Stimulated activated memory B cell treated with anti-CD40 and anti-IgM and Interleukin-4, amounts not matched to agents 10 μg/mL and 1 μg/mL and 100 μg/mL, for 72 hours (primary cell): ENCODE measurements around the gene DUSP6.

Experiments
- ATAC-seq: fragments of 150-1000 bp; cut with Tn5 transposase; 2 replicates; pipeline ENCODE4 v1.10.0; 2021
- H3K27ac Mint-ChIP-seq: one replicate; pipeline ENCODE4 v1.8.0; 2022; ENCODE audit warnings: mild to moderate bottlenecking, mixed read lengths
- H3K27me3 Mint-ChIP-seq: one replicate; pipeline ENCODE4 v1.8.0; 2022; ENCODE audit warnings: mixed read lengths
- H3K36me3 Mint-ChIP-seq: one replicate; pipeline ENCODE4 v1.8.0; 2022; ENCODE audit warnings: mixed read lengths
- H3K4me1 Mint-ChIP-seq: one replicate; pipeline ENCODE4 v1.8.0; 2022; ENCODE audit warnings: mixed read lengths
- H3K4me3 Mint-ChIP-seq: one replicate; pipeline ENCODE4 v1.8.0; 2022; ENCODE audit warnings: mild to moderate bottlenecking, moderate library complexity, mixed read lengths
- H3K9me3 Mint-ChIP-seq: one replicate; pipeline ENCODE4 v1.8.0; 2022; ENCODE audit warnings: mixed read lengths

DUSP6 gene

GRCh38 chr12:89364058-89364457 lies 11.8 kb upstream of the DUSP6 start:
- Mint-ChIP-seq H3K4me3 (no peak overlapping the region), H3K36me3 (no peaks in the 10 kb centered on the region), H3K27ac (no peak overlapping the region), H3K4me1 (no peaks in the 10 kb centered on the region), H3K9me3 (no peaks in the 10 kb centered on the region), H3K27me3 (no peaks in the 10 kb centered on the region)
- ATAC-seq = no peak

GRCh38 chr12:89363582-89363981 lies 11.3 kb upstream of the DUSP6 start:
- Mint-ChIP-seq H3K36me3 (no peaks in the 10 kb centered on the region), H3K4me3 (no peak overlapping the region), H3K9me3 (no peaks in the 10 kb centered on the region), H3K27ac (no peak overlapping the region), H3K27me3 (no peaks in the 10 kb centered on the region), H3K4me1 (no peaks in the 10 kb centered on the region)
- no peak for ATAC-seq

GRCh38 chr12:89363084-89363483 lies 10.8 kb upstream of the DUSP6 start:
- no peak overlapping the region for H3K4me3 Mint-ChIP-seq
- H3K27me3 Mint-ChIP-seq = no peaks in the 10 kb centered on the region
- H3K4me1 Mint-ChIP-seq = no peaks in the 10 kb centered on the region
- no peak overlapping the region for H3K27ac Mint-ChIP-seq
- no peaks in the 10 kb centered on the region for H3K9me3 Mint-ChIP-seq
- no peak for ATAC-seq
- no peaks in the 10 kb centered on the region for H3K36me3 Mint-ChIP-seq

- Mint-ChIP-seq H3K36me3 (no peaks in the 10 kb centered on the region), H3K27me3 (no peaks in the 10 kb centered on the region), H3K4me1 (peaks cover 14% of the 10 kb centered on the region), H3K4me3 (no peak overlapping the region), H3K27ac (no peak overlapping the region), H3K9me3 (no peaks in the 10 kb centered on the region)
- ATAC-seq = no peak
Measured at GRCh38 chr12:89359615-89360014, 7.3 kb upstream of the DUSP6 start.

GRCh38 chr12:89358805-89359204 lies 6.5 kb upstream of the DUSP6 start:
- ATAC-seq = no peak
- H3K4me3 Mint-ChIP-seq = no peak overlapping the region
- H3K36me3 Mint-ChIP-seq = no peaks in the 10 kb centered on the region
- no peak overlapping the region for H3K27ac Mint-ChIP-seq
- H3K9me3 Mint-ChIP-seq = no peaks in the 10 kb centered on the region
- no peaks in the 10 kb centered on the region for H3K27me3 Mint-ChIP-seq
- H3K4me1 Mint-ChIP-seq = peaks cover 20% of the 10 kb centered on the region

GRCh38 chr12:89357297-89357730 lies 5.0 kb upstream of the DUSP6 start:
- ATAC-seq = no peak
- Mint-ChIP-seq H3K27me3 (no peaks in the 10 kb centered on the region), H3K9me3 (no peaks in the 10 kb centered on the region), H3K36me3 (no peaks in the 10 kb centered on the region), H3K4me3 (no peak overlapping the region), H3K4me1 (peaks cover 25% of the 10 kb centered on the region), H3K27ac (no peak overlapping the region)

GRCh38 chr12:89356069-89356665 lies 3.9 kb upstream of the DUSP6 start:
- H3K9me3 Mint-ChIP-seq = no peaks in the 10 kb centered on the region
- H3K4me1 Mint-ChIP-seq = peaks cover 36% of the 10 kb centered on the region
- H3K27ac Mint-ChIP-seq = no peak overlapping the region
- H3K36me3 Mint-ChIP-seq = no peaks in the 10 kb centered on the region
- no peaks in the 10 kb centered on the region for H3K27me3 Mint-ChIP-seq
- no peak overlapping the region for H3K4me3 Mint-ChIP-seq
- no peak for ATAC-seq

- Mint-ChIP-seq H3K27ac (peak overlapping the region; percentile 88), H3K27me3 (no peaks in the 10 kb centered on the region), H3K4me1 (peaks cover 43% of the 10 kb centered on the region), H3K9me3 (no peaks in the 10 kb centered on the region), H3K36me3 (no peaks in the 10 kb centered on the region), H3K4me3 (peak overlapping the region; percentile 95)
- no peak for ATAC-seq
Measured at GRCh38 chr12:89355243-89356068, 3.2 kb upstream of the DUSP6 start.

- Mint-ChIP-seq H3K27me3 (no peaks in the 10 kb centered on the region), H3K27ac (peak overlapping the region; percentile 88), H3K4me3 (peak overlapping the region; percentile 95), H3K9me3 (no peaks in the 10 kb centered on the region), H3K36me3 (no peaks in the 10 kb centered on the region), H3K4me1 (peaks cover 52% of the 10 kb centered on the region)
- peak; percentile 56 for ATAC-seq
Measured at GRCh38 chr12:89354612-89355067, 2.3 kb upstream of the DUSP6 start.

- Mint-ChIP-seq H3K27ac (peak overlapping the region; percentile 88), H3K4me1 (peaks cover 58% of the 10 kb centered on the region), H3K9me3 (no peaks in the 10 kb centered on the region), H3K36me3 (no peaks in the 10 kb centered on the region), H3K4me3 (peak overlapping the region; percentile 95), H3K27me3 (no peaks in the 10 kb centered on the region)
- ATAC-seq = peak; percentile 50
Measured at GRCh38 chr12:89353823-89354611, 1.7 kb upstream of the DUSP6 start.

GRCh38 chr12:89353188-89353822 lies 1.0 kb upstream of the DUSP6 start:
- Mint-ChIP-seq H3K4me1 (peaks cover 59% of the 10 kb centered on the region), H3K27ac (peak overlapping the region; percentile 88)

GRCh38 chr12:89352242-89352491 lies 134 bp downstream of the DUSP6 start:
- Mint-ChIP-seq H3K9me3 (no peaks in the 10 kb centered on the region), H3K36me3 (no peaks in the 10 kb centered on the region), H3K4me3 (peak overlapping the region; percentile 95), H3K27ac (peak overlapping the region; percentile 73), H3K4me1 (peaks cover 63% of the 10 kb centered on the region), H3K27me3 (no peaks in the 10 kb centered on the region)
- ATAC-seq = no peak

More at GRCh38 chr12:89353188-89353822, 1.0 kb upstream of the DUSP6 start:
- H3K9me3 Mint-ChIP-seq = no peaks in the 10 kb centered on the region
- peak; percentile 34 for ATAC-seq
- peak overlapping the region; percentile 95 for H3K4me3 Mint-ChIP-seq
- no peaks in the 10 kb centered on the region for H3K27me3 Mint-ChIP-seq
- no peaks in the 10 kb centered on the region for H3K36me3 Mint-ChIP-seq

GRCh38 chr12:89351489-89352241 lies 636 bp downstream of the DUSP6 start:
- Mint-ChIP-seq H3K4me3 (peak overlapping the region; percentile 95), H3K27ac (peak overlapping the region; percentile 73), H3K27me3 (no peaks in the 10 kb centered on the region), H3K36me3 (no peaks in the 10 kb centered on the region), H3K9me3 (no peaks in the 10 kb centered on the region), H3K4me1 (peaks cover 68% of the 10 kb centered on the region)
- ATAC-seq = peak; percentile 68

GRCh38 chr12:89350630-89351488 lies 1.4 kb downstream of the DUSP6 start:
- Mint-ChIP-seq H3K4me3 (peak overlapping the region; percentile 95), H3K36me3 (no peaks in the 10 kb centered on the region), H3K9me3 (no peaks in the 10 kb centered on the region), H3K27me3 (no peaks in the 10 kb centered on the region), H3K4me1 (peaks cover 74% of the 10 kb centered on the region), H3K27ac (peak overlapping the region; percentile 73)
- no peak for ATAC-seq
